Measurements from ENCODE around the gene GEMIN7.

DNA sequence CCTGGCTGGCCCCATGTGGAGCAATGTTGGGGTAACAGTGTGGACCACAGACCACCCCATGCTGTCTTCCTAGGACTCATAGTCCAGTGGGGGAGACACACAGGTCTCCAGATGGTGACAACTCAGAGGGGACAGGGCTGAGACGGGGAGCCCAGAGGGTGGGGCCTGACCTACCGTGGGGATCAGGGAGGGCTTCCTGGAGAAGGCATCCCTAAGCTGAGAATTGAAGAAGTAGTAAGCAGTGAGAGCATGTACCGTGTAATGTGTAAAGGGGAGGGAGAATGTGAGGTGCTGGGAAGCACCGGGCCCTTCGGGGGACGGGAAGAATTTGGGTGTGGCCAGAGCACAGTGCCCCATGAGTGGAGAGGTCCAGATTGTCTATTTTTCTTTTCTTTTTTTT is 45.0 kb downstream of the GEMIN7 start:
- TF ChIP-seq, protein P1, sequence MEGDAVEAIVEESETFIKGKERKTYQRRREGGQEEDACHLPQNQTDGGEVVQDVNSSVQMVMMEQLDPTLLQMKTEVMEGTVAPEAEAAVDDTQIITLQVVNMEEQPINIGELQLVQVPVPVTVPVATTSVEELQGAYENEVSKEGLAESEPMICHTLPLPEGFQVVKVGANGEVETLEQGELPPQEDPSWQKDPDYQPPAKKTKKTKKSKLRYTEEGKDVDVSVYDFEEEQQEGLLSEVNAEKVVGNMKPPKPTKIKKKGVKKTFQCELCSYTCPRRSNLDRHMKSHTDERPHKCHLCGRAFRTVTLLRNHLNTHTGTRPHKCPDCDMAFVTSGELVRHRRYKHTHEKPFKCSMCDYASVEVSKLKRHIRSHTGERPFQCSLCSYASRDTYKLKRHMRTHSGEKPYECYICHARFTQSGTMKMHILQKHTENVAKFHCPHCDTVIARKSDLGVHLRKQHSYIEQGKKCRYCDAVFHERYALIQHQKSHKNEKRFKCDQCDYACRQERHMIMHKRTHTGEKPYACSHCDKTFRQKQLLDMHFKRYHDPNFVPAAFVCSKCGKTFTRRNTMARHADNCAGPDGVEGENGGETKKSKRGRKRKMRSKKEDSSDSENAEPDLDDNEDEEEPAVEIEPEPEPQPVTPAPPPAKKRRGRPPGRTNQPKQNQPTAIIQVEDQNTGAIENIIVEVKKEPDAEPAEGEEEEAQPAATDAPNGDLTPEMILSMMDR (IDR thresholded peaks at IDR 0.05): no peak
- TF ChIP-seq POLR2A (IDR thresholded peaks at IDR 0.05): no peak
